BE2C (cell line): Measurements from ENCODE around the gene TSPO2.

ENCODE experiments used
- DNase-seq: peaks from one replicate; pipeline ENCODE4 v3.0.0-alpha.2; 2020
- H3K27me3 ChIP-seq: fragments of 250-450 bp; sonication (Bioruptor Pico); 2 replicates; pipeline ENCODE4 v1.5.1; 2020; ENCODE audit warnings: mild to moderate bottlenecking
- H3K36me3 ChIP-seq: fragments of 250-450 bp; sonication (Bioruptor Pico); 2 replicates; pipeline ENCODE4 v1.5.1; 2020; ENCODE audit warnings: mild to moderate bottlenecking
- H3K4me1 ChIP-seq: fragments of 250-450 bp; sonication (Bioruptor Pico); 2 replicates; pipeline ENCODE4 v1.5.1; 2020
- H3K4me3 ChIP-seq: 2 replicates; pipeline ENCODE4 v1.5.1; 2011; ENCODE audit warnings: low read depth, low read length
- H3K9me3 ChIP-seq: fragments of 250-450 bp; sonication (Bioruptor Pico); 2 replicates; pipeline ENCODE4 v1.5.1; 2020
- TF ChIP-seq, protein P1 (sequence below): IDR thresholded peaks from 2 replicates; pipeline ENCODE4 v1.5.1; 2012; ENCODE audit warnings: mild to moderate bottlenecking, low read depth, low read length

Gene TSPO2

DNA sequence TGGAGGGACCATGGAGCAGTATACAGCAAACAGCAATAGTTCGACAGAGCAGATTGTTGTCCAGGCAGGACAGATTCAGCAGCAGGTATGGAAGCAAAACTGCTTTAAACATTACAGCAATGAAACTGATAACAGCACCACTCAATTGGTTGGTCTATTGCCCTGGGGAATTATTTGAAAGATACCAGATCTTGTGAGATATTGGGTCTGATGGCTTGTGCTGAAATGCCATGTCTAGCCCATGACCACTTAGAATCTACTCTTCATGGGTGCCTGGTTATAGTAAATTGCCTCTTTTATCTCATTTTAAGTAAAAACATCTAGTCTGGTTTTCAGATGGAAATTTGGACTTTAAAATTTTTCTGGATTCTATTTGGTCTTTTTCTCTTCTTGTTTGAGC, 36.8 kb downstream of the TSPO2 start:
- H3K9me3 ChIP-seq: no peaks in the 10 kb centered on the region
- H3K4me1 ChIP-seq: no peaks in the 10 kb centered on the region; the same call in none of the 2 replicates
- no peak for DNase-seq
- H3K4me3 ChIP-seq: no peak overlapping the region
- no peaks in the 10 kb centered on the region for H3K27me3 ChIP-seq
- H3K36me3 ChIP-seq: peaks cover 39% of the 10 kb centered on the region
- TF ChIP-seq, protein P1, sequence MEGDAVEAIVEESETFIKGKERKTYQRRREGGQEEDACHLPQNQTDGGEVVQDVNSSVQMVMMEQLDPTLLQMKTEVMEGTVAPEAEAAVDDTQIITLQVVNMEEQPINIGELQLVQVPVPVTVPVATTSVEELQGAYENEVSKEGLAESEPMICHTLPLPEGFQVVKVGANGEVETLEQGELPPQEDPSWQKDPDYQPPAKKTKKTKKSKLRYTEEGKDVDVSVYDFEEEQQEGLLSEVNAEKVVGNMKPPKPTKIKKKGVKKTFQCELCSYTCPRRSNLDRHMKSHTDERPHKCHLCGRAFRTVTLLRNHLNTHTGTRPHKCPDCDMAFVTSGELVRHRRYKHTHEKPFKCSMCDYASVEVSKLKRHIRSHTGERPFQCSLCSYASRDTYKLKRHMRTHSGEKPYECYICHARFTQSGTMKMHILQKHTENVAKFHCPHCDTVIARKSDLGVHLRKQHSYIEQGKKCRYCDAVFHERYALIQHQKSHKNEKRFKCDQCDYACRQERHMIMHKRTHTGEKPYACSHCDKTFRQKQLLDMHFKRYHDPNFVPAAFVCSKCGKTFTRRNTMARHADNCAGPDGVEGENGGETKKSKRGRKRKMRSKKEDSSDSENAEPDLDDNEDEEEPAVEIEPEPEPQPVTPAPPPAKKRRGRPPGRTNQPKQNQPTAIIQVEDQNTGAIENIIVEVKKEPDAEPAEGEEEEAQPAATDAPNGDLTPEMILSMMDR: no peak

DNA sequence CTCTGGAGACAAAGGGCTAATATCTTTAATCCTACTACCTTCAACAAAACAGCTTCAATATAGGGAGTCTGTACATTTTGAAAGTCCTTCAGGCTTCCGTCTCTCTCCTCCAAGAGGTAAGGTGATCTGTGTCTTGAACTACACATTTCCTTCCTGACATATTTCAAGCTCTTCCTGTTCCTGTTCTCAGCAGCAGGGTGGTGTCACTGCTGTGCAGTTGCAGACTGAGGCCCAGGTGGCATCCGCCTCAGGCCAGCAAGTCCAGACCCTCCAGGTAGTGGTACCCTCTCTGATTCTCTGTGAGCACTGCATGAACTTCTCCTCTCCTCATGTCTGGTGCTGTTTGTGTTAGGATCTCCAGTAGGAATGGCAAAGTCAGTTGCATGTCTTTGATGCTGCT, 38.4 kb downstream of the TSPO2 start:
- no peaks in the 10 kb centered on the region for H3K9me3 ChIP-seq
- peaks cover 54% of the 10 kb centered on the region for H3K36me3 ChIP-seq
- no peaks in the 10 kb centered on the region for H3K27me3 ChIP-seq
- TF ChIP-seq, protein P1: no peak
- no peaks in the 10 kb centered on the region for H3K4me1 ChIP-seq
- no peak overlapping the region for H3K4me3 ChIP-seq
- DNase-seq: no peak

DNA sequence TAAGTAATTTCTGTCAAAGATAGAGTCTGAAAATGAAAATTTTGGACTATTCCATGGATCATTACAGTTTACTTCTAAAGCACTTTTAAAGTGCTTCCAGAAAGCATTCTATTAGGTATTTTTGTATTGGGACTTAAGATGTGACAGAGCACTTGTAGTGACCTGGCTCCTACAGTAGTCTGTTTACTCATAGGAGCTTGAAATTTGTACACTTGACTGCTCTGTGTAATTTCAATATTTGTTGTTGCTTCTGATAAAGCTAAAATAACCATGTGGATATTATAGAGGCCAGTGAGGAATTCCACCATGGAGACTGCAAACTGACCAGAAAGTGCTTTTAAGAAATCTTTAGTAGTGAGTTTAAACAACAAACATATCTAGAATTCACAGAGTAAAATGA, 40.8 kb downstream of the TSPO2 start:
- TF ChIP-seq, protein P1: no peak
- Histone ChIP-seq H3K4me1 (no peaks in the 10 kb centered on the region), H3K9me3 (no peaks in the 10 kb centered on the region), H3K36me3 (peaks cover 74% of the 10 kb centered on the region), H3K27me3 (no peaks in the 10 kb centered on the region), H3K4me3 (no peak overlapping the region)
- DNase-seq: no peak

DNA sequence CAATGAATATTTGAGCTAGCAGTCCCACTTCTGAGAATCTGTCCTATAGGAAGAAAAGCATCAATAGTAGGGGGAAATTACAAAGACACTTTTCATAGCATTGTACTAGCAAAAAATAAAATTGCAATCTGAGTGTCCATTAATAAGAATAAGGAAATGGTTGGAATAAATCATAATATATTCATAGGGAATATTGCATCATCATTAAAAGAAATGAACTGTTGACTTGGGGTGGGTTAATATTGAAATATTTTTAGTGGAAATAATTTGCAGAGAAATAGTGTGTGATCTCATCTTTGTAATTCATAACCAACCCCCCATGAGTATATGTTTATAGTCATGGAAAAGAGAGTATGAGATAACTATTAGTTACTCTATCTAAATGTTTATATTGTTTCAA, 42.9 kb downstream of the TSPO2 start:
- peaks cover 73% of the 10 kb centered on the region for H3K36me3 ChIP-seq
- TF ChIP-seq, protein P1: no peak
- no peaks in the 10 kb centered on the region for H3K27me3 ChIP-seq
- H3K9me3 ChIP-seq: no peaks in the 10 kb centered on the region
- H3K4me1 ChIP-seq: no peaks in the 10 kb centered on the region
- no peak overlapping the region for H3K4me3 ChIP-seq
- no peak for DNase-seq

DNA sequence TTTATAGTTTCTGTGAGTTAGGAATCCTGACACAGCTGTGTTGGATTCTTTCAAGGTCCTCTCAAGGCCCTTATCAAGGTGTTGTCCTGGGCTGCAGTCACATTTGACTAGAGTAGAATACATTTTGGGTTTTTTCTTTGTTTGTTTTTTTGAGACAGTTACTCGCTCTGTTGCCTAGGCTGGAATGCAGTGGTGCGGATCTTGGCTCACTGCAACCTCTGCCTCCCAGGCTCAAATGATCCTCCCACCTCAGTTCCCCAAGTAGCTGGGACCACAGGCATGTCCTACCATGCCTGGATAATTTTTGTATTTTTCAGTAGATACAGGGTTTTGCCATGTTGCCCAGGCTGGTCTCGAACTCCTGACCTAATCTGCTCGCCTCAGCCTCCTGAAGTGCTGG, 46.2 kb downstream of the TSPO2 start:
- Histone ChIP-seq H3K4me1 (no peaks in the 10 kb centered on the region; the same call in 1 of the 2 replicates), H3K9me3 (no peaks in the 10 kb centered on the region), H3K4me3 (no peak overlapping the region), H3K27me3 (no peaks in the 10 kb centered on the region), H3K36me3 (peaks cover 86% of the 10 kb centered on the region)
- TF ChIP-seq, protein P1: no peak
- no peak for DNase-seq

DNA sequence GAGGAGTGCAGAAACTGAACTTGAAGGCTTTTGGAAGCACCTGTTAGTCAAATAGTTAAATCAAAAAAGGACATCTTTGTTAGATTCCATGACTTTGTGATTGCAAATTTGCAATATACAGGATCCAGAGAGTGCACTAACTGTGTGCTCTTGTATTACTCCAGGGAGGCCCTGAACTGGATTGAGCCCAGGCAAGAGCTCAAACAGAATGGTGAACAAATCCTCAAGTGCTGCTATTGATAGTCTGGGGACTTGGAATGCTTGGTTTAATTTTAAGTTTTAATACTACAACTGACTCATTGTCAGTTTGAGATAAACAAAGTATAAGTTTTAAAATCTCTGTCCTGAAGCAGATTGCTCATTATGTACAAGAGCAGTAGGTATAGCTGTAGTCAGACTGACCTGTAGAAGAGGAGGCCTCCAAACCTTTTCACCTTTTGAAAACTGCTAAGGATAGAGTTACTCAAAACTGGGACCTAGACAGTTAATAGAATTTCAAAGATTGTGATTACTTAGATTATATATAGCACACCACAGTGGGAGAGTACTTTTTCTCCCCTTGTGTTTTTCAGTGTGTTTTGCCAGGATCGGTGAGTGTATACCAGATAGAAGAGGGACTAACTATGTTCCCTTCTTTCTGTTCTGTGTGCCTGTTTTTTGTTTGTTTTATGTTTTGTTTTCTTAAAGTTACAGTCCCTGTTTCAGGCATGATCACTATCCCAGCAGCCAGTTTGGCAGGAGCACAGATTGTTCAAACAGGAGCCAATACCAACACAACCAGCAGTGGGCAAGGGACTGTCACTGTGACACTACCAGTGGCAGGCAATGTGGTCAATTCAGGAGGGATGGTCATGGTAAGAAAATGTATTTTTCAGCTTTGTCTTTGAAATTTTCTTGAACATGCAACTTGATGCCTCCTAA, 48.8 kb downstream of the TSPO2 start:
- no peak for DNase-seq
- Histone ChIP-seq H3K4me1 (no peaks in the 10 kb centered on the region; the same call in 1 of the 2 replicates), H3K27me3 (no peaks in the 10 kb centered on the region), H3K36me3 (peaks cover 87% of the 10 kb centered on the region), H3K4me3 (no peak overlapping the region), H3K9me3 (no peaks in the 10 kb centered on the region)
- TF ChIP-seq, protein P1: no peak
